Panc1 (cell line): ENCODE measurements around the gene CLCN2.

Experiments
- POLR2AphosphoS5 ChIP-seq: IDR thresholded peaks from 2 replicates; pipeline ENCODE4 v1.6.1; 2012; ENCODE audit warnings: mild to moderate bottlenecking, low read depth, low read length, moderate library complexity
- SIN3A ChIP-seq: IDR thresholded peaks from 2 replicates; pipeline ENCODE4 v1.6.1; 2012; ENCODE audit warnings: low read depth, mild to moderate bottlenecking, low read length, moderate library complexity, borderline replicate concordance; ENCODE audit not compliant: insufficient read depth
- TF ChIP-seq, protein P1 (sequence below): fragments of 450-650 bp; IDR thresholded peaks from 2 replicates; pipeline ENCODE4 v1.5.1; 2017; ENCODE audit warnings: mild to moderate bottlenecking
- TF ChIP-seq, protein P2 (sequence below), 2 experiments: IDR thresholded peaks; 2 replicates each; pipeline ENCODE4 v1.6.1; 2011 to 2012; ENCODE audit warnings: low read depth in 2 of 2, control low read depth in 1 of 2, low read length in 1 of 2, mild to moderate bottlenecking in 1 of 2, moderate library complexity in 1 of 2; ENCODE audit not compliant: insufficient read depth in 1 of 2

DNA sequence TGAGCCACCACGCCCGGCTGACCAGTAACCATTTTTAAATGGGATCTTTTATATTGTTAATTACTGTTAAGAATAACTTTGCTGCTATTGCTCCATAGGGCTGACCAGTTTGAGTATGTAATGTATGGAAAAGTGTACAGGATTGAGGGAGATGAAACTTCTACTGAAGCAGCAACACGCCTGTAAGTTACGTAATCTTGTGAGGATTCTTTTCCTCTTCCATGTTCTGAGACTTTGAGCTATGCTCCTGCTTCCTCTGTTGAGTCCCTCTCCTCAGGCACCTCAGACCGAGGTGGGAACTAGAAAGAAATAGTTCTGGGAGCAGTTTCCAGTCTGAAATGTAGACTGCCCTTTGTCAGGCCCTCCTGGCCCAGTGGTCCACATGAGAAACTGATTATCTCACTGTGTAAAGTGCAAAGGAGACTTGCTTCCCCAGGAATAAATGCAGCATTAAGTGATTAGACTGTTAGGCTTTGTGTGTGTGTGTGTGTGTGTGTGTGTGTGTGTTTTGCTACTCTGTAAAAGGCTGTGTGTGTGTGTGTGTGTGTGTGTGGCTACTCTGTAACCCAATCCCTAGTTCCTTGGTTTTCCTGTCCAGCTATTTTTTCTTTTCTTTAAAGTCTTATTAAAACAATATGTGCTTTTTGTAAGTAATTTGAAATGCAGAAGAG is 5.3 kb upstream of the CLCN2 start:
- TF ChIP-seq, protein P1, sequence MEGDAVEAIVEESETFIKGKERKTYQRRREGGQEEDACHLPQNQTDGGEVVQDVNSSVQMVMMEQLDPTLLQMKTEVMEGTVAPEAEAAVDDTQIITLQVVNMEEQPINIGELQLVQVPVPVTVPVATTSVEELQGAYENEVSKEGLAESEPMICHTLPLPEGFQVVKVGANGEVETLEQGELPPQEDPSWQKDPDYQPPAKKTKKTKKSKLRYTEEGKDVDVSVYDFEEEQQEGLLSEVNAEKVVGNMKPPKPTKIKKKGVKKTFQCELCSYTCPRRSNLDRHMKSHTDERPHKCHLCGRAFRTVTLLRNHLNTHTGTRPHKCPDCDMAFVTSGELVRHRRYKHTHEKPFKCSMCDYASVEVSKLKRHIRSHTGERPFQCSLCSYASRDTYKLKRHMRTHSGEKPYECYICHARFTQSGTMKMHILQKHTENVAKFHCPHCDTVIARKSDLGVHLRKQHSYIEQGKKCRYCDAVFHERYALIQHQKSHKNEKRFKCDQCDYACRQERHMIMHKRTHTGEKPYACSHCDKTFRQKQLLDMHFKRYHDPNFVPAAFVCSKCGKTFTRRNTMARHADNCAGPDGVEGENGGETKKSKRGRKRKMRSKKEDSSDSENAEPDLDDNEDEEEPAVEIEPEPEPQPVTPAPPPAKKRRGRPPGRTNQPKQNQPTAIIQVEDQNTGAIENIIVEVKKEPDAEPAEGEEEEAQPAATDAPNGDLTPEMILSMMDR: no peak
- TF ChIP-seq, protein P2, sequence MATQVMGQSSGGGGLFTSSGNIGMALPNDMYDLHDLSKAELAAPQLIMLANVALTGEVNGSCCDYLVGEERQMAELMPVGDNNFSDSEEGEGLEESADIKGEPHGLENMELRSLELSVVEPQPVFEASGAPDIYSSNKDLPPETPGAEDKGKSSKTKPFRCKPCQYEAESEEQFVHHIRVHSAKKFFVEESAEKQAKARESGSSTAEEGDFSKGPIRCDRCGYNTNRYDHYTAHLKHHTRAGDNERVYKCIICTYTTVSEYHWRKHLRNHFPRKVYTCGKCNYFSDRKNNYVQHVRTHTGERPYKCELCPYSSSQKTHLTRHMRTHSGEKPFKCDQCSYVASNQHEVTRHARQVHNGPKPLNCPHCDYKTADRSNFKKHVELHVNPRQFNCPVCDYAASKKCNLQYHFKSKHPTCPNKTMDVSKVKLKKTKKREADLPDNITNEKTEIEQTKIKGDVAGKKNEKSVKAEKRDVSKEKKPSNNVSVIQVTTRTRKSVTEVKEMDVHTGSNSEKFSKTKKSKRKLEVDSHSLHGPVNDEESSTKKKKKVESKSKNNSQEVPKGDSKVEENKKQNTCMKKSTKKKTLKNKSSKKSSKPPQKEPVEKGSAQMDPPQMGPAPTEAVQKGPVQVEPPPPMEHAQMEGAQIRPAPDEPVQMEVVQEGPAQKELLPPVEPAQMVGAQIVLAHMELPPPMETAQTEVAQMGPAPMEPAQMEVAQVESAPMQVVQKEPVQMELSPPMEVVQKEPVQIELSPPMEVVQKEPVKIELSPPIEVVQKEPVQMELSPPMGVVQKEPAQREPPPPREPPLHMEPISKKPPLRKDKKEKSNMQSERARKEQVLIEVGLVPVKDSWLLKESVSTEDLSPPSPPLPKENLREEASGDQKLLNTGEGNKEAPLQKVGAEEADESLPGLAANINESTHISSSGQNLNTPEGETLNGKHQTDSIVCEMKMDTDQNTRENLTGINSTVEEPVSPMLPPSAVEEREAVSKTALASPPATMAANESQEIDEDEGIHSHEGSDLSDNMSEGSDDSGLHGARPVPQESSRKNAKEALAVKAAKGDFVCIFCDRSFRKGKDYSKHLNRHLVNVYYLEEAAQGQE (IDR thresholded peaks at IDR 0.05; ENCODE audit: insufficient read depth in 1 of 2, low read depth in 2 of 2, low read length in 1 of 2): no peak
- TF ChIP-seq POLR2AphosphoS5 (no peak), SIN3A (no peak)
